Pancreas (tissue), 10 donors: ENCODE measurements around the gene DNMBP. TPM values are rescaled to one million over a fixed set of nuclear protein-coding genes. Genes with fewer than 3 reads are reported as not detected.

Experiments
- ATAC-seq, 4 donors: fragments of 200-7000 bp; cut with Tn5 transposase; one replicate each; pipeline versions ENCODE4 v1.8.0 to v1.9.1; 2020; ENCODE audit warnings: mild to moderate bottlenecking in 4 of 4, moderate library complexity in 4 of 4
- DNase-seq, 6 donors: peaks; one replicate each; pipeline ENCODE4 v3.0.0-alpha.2; 2020
- FAIRE-seq: peaks from 2 replicates; lab custom pipeline; 2012; peaks lifted over from hg19 to GRCh38; lab: Jason Lieb, UNC
- H3K27ac ChIP-seq, 4 donors: fragments of 200-600 bp; sonication (generic); 1 replicate in 3 of 4; 2 replicates in 1 of 4; pipeline versions ENCODE4 v1.5.0 to v1.8.0; 2020
- H3K27me3 ChIP-seq, 4 donors: fragments of 200-600 bp; one replicate each; pipeline ENCODE4 v1.8.0; 2021
- H3K36me3 ChIP-seq, 3 donors: fragments of 200-600 bp; sonication (generic) in 1 of 3; one replicate each; pipeline versions ENCODE4 v1.5.0 to v1.8.0; 2020 to 2021
- H3K4me1 ChIP-seq, 3 donors: fragments of 200-600 bp; one replicate each; pipeline ENCODE4 v1.8.0; 2021
- H3K4me3 ChIP-seq, 4 donors: fragments of 200-600 bp; sonication (generic) in 2 of 4; one replicate each; pipeline versions ENCODE4 v1.5.0 to v1.8.0; 2020 to 2021
- H3K9me3 ChIP-seq, 4 donors: fragments of 200-600 bp; one replicate each; pipeline ENCODE4 v1.8.0; 2021
- CTCF ChIP-seq, 4 donors: fragments of 200-600 bp; sonication (generic) in 3 of 4; IDR thresholded peaks; one replicate each; pipeline versions ENCODE4 v1.5.0 to v1.8.0; 2021; ENCODE audit warnings: antibody characterized with exemption in 4 of 4
- WGBS, 2 donors: extraction: QIAGEN DNeasy Blood & Tissue Kit; methylation state at CpG; one replicate each; pipeline ENCODE4 v1.1.7; 2013; 5-methylcytosine and 5-hydroxymethylcytosine counted together
- intact Hi-C, 3 donors: fragments of 100-400 bp; cut with DNase I; formaldehyde crosslinking; loops; one replicate each; pipeline versions ENCODE4 v1.11.1 to v1.14.2; 2022
- polyA plus RNA-seq, 2 donors: library from polyadenylated mRNA; stranded (reverse); fragments of 200-250 nt; gene quantifications; one replicate each; pipeline ENCODE4 v1.2.3, GENCODE V29; 2013
- total RNA-seq, 6 donors: library from RNA; stranded (reverse); fragmentation: NEBNext Ultra II Directional in 4 of 6; extraction: Animal tissue kit (Norgen Biotek cat#: 25700) in 4 of 6; gene quantifications; one replicate each; pipeline versions ENCODE4 v1.2.1 to v1.2.4, GENCODE V29; 2021 to 2023
- donor health status: healthy with polysubstance abuse.
- donor health status: DM: no; HTN: no; CAD: no; lungs with moderate emphysema.
- donor health status: DM: no; HTN: no; CAD: no.
- donor health status: control.
- donor health status: control.
- donor health status: Bipolar disorder and iron deficiency.
- donor health status: DM: yes; HTN: yes; CAD: no.
- donor health status: DM: no; HTN: no; CAD: no.
- donor health status: DM: no; HTN: no; CAD: no.
- donor health status: DM: yes; HTN: yes; CAD: no.

The DNMBP gene
- total and polyA plus RNA-seq, 8 donors: 8.9 to 17.9 (median 11.2) TPM

GRCh38 chr10:99853655-99854054 is 156.1 kb downstream of the DNMBP start:
- no peak overlapping the region for H3K4me3 ChIP-seq
- H3K9me3 ChIP-seq: no peaks in the 10 kb centered on the region
- TF ChIP-seq CTCF (IDR thresholded peaks at IDR 0.05): no peak
- FAIRE-seq (no peak), DNase-seq (no peak), ATAC-seq (no peak)
- no peaks in the 10 kb centered on the region for H3K27me3 ChIP-seq
- H3K27ac ChIP-seq: no peak overlapping the region
- H3K4me1 ChIP-seq: no peaks in the 10 kb centered on the region
- WGBS, 2 donors: 52 to 74% methylated on average over 3 of the region's 3 CpGs
- intact Hi-C loops: no loop called here
- no peaks in the 10 kb centered on the region for H3K36me3 ChIP-seq

GRCh38 chr10:99852481-99853213 is 157.1 kb downstream of the DNMBP start:
- no peak for DNase-seq
- WGBS, 2 donors: 66 to 79% methylated on average over 3 of the region's 3 CpGs
- ATAC-seq: no peak
- no peaks in the 10 kb centered on the region for H3K9me3 ChIP-seq
- no peak for FAIRE-seq
- H3K27ac ChIP-seq: no peak overlapping the region
- H3K4me3 ChIP-seq: no peak overlapping the region
- no peak for TF ChIP-seq CTCF (IDR thresholded peaks at IDR 0.05)
- intact Hi-C loops: no loop called here
- H3K27me3 ChIP-seq: no peaks in the 10 kb centered on the region
- no peaks in the 10 kb centered on the region for H3K4me1 ChIP-seq
- no peaks in the 10 kb centered on the region for H3K36me3 ChIP-seq

GRCh38 chr10:99851825-99852224 is 157.9 kb downstream of the DNMBP start:
- DNase-seq (no peak), FAIRE-seq (no peak), ATAC-seq (no peak)
- WGBS, 2 donors: 91 to 93% methylated on average over 3 of the region's 3 CpGs
- H3K4me3 ChIP-seq: no peak overlapping the region
- H3K9me3 ChIP-seq: no peaks in the 10 kb centered on the region
- no peaks in the 10 kb centered on the region for H3K36me3 ChIP-seq
- no peaks in the 10 kb centered on the region for H3K27me3 ChIP-seq
- no peaks in the 10 kb centered on the region for H3K4me1 ChIP-seq
- no peak for TF ChIP-seq CTCF (IDR thresholded peaks at IDR 0.05)
- intact Hi-C loops: no loop called here
- H3K27ac ChIP-seq: no peak overlapping the region

- Histone ChIP-seq H3K36me3 (no peaks in the 10 kb centered on the region), H3K27ac (no peak overlapping the region), H3K4me1 (peaks cover 0 to 2% (median 0%) of the 10 kb centered on the region in 3 donors), H3K27me3 (no peaks in the 10 kb centered on the region), H3K9me3 (no peaks in the 10 kb centered on the region), H3K4me3 (no peak overlapping the region)
- ATAC-seq (no peak), DNase-seq (no peak), FAIRE-seq (no peak)
- intact Hi-C loops: no loop called here
- WGBS, 2 donors: 78 to 85% methylated on average over 5 of the region's 5 CpGs
- no peak for TF ChIP-seq CTCF (IDR thresholded peaks at IDR 0.05)
These were observed 158.9 kb downstream of the DNMBP start for GRCh38 chr10:99850767-99851340.
